Activated T-helper 17 cell treated with anti-CD3 and anti-CD28 coated beads, Interleukin-2, amount 50 U/mL, for 72 hours (primary cell): ENCODE data around the gene DSP. TPM values are rescaled to one million over a fixed set of nuclear protein-coding genes. Genes with fewer than 3 reads are reported as not detected.

Source experiments
- ATAC-seq: fragments of 150-1000 bp; cut with Tn5 transposase; replicated peaks from 2 replicates; pipeline ENCODE4 v1.10.0; 2021; ENCODE audit warnings: mild to moderate bottlenecking, moderate library complexity
- H3K27ac Mint-ChIP-seq: one replicate; pipeline ENCODE4 v1.8.0; 2022; ENCODE audit warnings: mixed read lengths
- H3K27me3 Mint-ChIP-seq: one replicate; pipeline ENCODE4 v1.8.0; 2022; ENCODE audit warnings: mixed read lengths
- H3K36me3 Mint-ChIP-seq: one replicate; pipeline ENCODE4 v1.8.0; 2022; ENCODE audit warnings: low read depth, mild to moderate bottlenecking, mixed read lengths
- H3K4me1 Mint-ChIP-seq: one replicate; pipeline ENCODE4 v1.8.0; 2022; ENCODE audit warnings: mixed read lengths
- H3K4me3 Mint-ChIP-seq: one replicate; pipeline ENCODE4 v1.8.0; 2022; ENCODE audit warnings: mild to moderate bottlenecking, mixed read lengths
- H3K9me3 Mint-ChIP-seq: one replicate; pipeline ENCODE4 v1.8.0; 2022; ENCODE audit warnings: mixed read lengths
- total RNA-seq, 2 donors: library from RNA; stranded (reverse); gene quantifications; one replicate each; pipeline ENCODE4 v1.2.3, GENCODE V29; 2022

The DSP gene
- total RNA-seq, 2 donors from 2014 or later, result 0.05 TPM; not detected in 1

GRCh38 chr6:7545316-7546019, 4.0 kb downstream of the DSP start:
- no peaks in the 10 kb centered on the region for H3K36me3 Mint-ChIP-seq

DNA sequence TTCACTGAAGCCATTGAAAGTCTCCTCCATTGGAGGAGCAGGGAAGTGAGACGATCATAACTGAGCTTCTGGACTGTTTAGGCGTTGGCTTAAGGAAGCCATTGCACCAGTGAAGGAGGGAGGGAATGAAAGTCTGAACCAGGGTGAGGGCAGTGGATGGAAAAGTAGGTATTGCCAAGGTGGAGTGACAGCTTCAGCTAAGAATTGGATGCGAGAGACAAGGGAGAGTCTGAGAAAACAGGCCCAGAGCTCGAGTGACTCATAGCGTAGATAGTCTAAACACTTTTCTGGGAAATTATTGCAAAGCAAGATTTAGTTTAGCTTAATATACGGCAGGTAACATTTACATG, 4.5 kb downstream of the DSP start:
- H3K27me3 Mint-ChIP-seq, result peaks cover 40% of the 10 kb centered on the region
- no peaks in the 10 kb centered on the region for H3K4me1 Mint-ChIP-seq

More at GRCh38 chr6:7545316-7546019, 4.0 kb downstream of the DSP start:
- no peaks in the 10 kb centered on the region for H3K4me1 Mint-ChIP-seq
- H3K4me3 Mint-ChIP-seq, result no peak overlapping the region
- no peak overlapping the region for H3K27ac Mint-ChIP-seq
- ATAC-seq, result no peak
- H3K27me3 Mint-ChIP-seq, result peaks cover 44% of the 10 kb centered on the region
- H3K9me3 Mint-ChIP-seq, result no peaks in the 10 kb centered on the region

DNA sequence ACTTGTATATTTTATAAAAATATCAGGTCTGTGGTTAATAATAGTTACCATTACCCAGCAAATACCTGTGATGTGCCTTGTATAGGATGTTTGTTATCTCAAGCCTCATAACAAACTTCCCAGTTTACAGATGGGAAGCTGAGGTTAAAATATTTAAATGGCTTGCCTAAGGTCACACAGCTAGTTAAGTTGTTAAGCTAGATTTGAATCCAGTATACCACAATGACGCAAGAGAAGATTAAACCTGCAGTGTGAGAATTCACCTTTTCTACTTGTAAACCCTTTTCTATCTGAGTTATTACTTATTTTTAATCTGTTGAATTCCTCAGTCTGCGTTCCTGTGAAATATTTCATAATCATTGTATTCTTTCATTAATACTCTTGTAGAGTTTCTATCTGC, 4.9 kb downstream of the DSP start:
- H3K27ac Mint-ChIP-seq, result no peak overlapping the region
- H3K4me3 Mint-ChIP-seq, result no peak overlapping the region
- peaks cover 41% of the 10 kb centered on the region for H3K27me3 Mint-ChIP-seq
- ATAC-seq, result no peak
- H3K4me1 Mint-ChIP-seq, result no peaks in the 10 kb centered on the region
- H3K9me3 Mint-ChIP-seq, result no peaks in the 10 kb centered on the region
- H3K36me3 Mint-ChIP-seq, result no peaks in the 10 kb centered on the region

More for the DNA sequence above, 4.5 kb downstream of the DSP start:
- H3K9me3 Mint-ChIP-seq, result no peaks in the 10 kb centered on the region
- no peaks in the 10 kb centered on the region for H3K36me3 Mint-ChIP-seq
- no peak for ATAC-seq
- no peak overlapping the region for H3K4me3 Mint-ChIP-seq
- no peak overlapping the region for H3K27ac Mint-ChIP-seq

GRCh38 chr6:7546896-7547295, 5.4 kb downstream of the DSP start:
- ATAC-seq, result no peak
- H3K4me3 Mint-ChIP-seq, result no peak overlapping the region

DNA sequence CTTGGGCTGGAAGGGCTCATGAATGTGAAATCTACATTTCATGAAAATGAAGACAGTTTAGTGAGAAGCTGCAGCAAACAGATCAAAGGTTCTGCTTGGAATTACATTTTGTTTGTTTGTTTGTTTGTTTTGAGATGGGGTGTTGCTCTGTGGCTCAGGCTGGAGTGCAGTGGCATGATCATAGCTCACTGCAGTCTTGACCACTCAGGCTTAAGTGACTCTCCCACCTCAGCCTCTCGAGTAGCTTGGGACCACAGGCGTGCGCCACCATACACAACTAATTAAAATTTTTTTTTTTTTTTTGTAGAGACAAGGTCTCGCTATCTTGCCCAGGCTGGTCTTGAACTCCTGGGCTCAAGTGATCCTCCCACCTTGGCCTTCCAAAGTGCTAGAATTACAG, 5.8 kb downstream of the DSP start:
- H3K9me3 Mint-ChIP-seq, result no peaks in the 10 kb centered on the region
- H3K36me3 Mint-ChIP-seq, result no peaks in the 10 kb centered on the region
- H3K4me1 Mint-ChIP-seq, result no peaks in the 10 kb centered on the region
- no peak overlapping the region for H3K27ac Mint-ChIP-seq
- no peak overlapping the region for H3K4me3 Mint-ChIP-seq
- no peak for ATAC-seq
- peaks cover 47% of the 10 kb centered on the region for H3K27me3 Mint-ChIP-seq

More at GRCh38 chr6:7546896-7547295, 5.4 kb downstream of the DSP start:
- Mint-ChIP-seq H3K36me3 (no peaks in the 10 kb centered on the region), H3K27ac (no peak overlapping the region), H3K27me3 (peaks cover 45% of the 10 kb centered on the region), H3K4me1 (no peaks in the 10 kb centered on the region), H3K9me3 (no peaks in the 10 kb centered on the region)

DNA sequence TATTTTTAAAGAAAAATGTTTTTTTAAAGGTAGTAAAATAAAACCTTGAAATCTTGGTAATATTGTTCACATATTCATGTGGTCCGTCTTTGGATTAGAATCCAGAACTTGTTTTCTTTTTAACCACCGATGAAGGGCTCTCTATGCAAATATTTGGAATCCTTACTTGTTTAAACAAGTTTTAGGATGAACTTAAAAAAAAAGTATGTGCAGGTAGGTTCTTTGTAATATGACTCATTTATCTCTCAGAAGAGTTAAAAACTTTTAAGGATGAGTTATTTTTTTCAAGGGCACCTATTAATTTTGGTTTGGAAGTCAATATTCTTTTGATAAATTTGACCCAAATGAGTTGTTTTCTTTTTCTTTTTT, 8.9 kb downstream of the DSP start:
- no peak for ATAC-seq

DNA sequence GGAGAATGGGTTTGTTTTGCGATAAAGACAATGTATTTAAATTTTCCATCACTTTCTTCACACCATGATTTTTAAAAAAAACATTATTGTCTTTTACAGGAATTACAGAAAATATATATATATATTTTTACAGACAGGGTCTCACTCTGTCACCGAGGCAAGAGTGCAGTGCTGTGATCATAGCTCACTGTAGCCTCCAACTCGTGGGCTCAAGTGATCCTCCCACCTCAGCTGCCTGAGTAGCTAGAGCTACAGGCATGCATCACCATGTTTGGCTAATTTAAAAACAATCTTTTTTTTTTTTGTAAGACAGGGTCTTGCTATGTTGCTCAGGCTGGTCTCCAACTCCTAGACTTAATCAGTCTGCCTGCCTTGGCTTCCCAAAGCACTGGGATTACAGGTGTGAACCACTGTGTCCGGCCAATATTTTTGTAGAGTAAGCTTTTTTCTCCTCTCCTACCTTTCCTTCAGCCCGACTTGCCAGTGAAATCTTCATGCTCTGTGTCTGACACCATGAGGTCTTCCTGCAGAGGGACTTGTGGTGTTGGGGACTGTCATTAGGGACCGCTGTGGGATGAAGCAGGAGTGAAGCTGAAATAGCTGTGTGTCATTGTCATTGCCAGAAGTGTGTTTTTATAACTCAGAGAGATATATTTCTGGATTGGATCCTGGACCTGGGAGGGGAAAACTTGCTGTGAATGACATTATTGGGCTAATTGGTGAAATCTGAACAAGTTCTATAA, 13.2 kb downstream of the DSP start:
- Mint-ChIP-seq H3K36me3 (no peaks in the 10 kb centered on the region), H3K4me1 (no peaks in the 10 kb centered on the region), H3K9me3 (no peaks in the 10 kb centered on the region), H3K27ac (no peak overlapping the region), H3K27me3 (peaks cover 26% of the 10 kb centered on the region), H3K4me3 (no peak overlapping the region)
- no peak for ATAC-seq

More for the DNA sequence above, 8.9 kb downstream of the DSP start:
- Mint-ChIP-seq H3K27ac (no peak overlapping the region), H3K27me3 (peaks cover 39% of the 10 kb centered on the region), H3K4me1 (no peaks in the 10 kb centered on the region), H3K4me3 (no peak overlapping the region), H3K9me3 (no peaks in the 10 kb centered on the region), H3K36me3 (no peaks in the 10 kb centered on the region)

GRCh38 chr6:7555671-7556070, 14.2 kb downstream of the DSP start:
- H3K27ac Mint-ChIP-seq, result no peak overlapping the region
- H3K9me3 Mint-ChIP-seq, result no peaks in the 10 kb centered on the region
- no peaks in the 10 kb centered on the region for H3K4me1 Mint-ChIP-seq
- H3K4me3 Mint-ChIP-seq, result no peak overlapping the region
- peaks cover 25% of the 10 kb centered on the region for H3K27me3 Mint-ChIP-seq
- no peaks in the 10 kb centered on the region for H3K36me3 Mint-ChIP-seq
- no peak for ATAC-seq

DNA sequence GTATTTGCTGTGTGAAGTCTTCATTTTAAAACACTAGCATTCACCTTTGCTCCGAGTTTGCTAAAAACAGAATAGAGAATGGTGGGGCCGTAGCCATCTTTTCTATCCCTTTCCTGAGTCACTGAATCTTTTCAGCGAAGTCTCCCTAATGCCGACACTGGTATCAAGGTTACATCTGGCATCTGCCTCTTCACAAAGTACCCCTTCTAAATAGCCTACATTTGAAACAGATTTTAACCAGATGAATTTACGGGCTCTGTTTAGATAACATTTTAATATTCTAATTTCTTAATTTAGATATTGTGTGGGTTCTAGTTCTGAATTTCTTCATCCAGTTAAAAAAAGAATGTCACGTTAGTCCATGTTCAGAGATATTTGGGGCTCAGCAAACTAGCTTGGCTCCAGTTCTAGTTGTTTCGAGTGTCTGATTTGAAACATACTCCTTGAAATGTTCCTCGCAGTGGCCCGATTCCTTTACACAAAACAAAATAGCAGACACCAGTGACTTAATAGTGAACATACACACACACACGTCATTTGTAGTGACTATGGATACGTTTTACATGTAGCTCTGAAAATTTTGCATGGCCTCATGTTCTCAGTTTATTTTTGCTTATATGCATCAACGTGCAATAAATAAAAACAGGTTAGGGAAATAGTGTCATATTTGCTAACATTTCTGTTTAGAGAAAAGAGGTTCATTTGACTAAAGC, 15.1 kb downstream of the DSP start:
- Mint-ChIP-seq H3K4me1 (no peaks in the 10 kb centered on the region), H3K9me3 (no peaks in the 10 kb centered on the region), H3K4me3 (no peak overlapping the region), H3K27ac (no peak overlapping the region), H3K27me3 (peaks cover 24% of the 10 kb centered on the region), H3K36me3 (no peaks in the 10 kb centered on the region)
- ATAC-seq, result no peak

DNA sequence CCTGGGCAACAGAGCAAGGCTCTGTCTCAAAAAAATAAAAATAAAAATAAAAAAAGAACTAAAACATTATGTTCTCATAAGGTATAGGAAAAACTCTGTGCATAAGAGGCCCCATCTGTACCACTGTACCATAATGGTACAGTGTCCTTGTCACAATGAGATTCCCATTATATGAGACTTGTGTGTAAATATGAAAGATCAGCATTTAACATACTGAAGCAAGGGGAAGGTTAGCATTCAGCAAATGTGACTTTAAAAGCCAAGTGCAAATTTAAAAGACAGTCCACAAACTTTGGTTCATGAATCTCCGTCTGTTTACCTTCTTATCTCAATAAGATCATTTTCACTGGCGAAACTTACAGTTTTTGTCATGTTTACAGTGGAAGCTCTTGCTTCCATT, 16.2 kb downstream of the DSP start:
- Mint-ChIP-seq H3K27me3 (peaks cover 24% of the 10 kb centered on the region), H3K9me3 (no peaks in the 10 kb centered on the region), H3K4me3 (no peak overlapping the region), H3K36me3 (no peaks in the 10 kb centered on the region), H3K27ac (no peak overlapping the region), H3K4me1 (no peaks in the 10 kb centered on the region)
- ATAC-seq, result no peak

DNA sequence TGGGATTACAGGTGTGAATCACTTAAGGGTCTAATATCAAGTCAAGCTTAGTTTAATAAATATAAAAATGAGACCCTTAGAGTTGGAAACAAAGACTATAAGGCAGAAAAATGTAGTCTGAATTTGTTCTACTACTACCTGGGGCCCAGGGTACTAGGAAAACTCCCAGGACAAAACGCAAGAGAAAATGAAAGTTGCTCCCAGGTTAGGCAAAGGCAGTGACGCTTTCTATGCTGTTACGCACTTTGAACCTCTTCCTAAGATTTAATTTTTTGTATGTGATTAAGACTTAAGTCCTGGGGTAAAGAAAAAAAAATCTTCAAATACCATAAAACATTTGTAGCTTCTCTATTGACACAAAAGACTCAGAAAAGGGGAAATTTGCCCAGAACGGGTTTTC, 17.3 kb downstream of the DSP start:
- Mint-ChIP-seq H3K27me3 (peaks cover 29% of the 10 kb centered on the region), H3K36me3 (no peaks in the 10 kb centered on the region), H3K27ac (no peak overlapping the region), H3K9me3 (no peaks in the 10 kb centered on the region), H3K4me3 (no peak overlapping the region), H3K4me1 (no peaks in the 10 kb centered on the region)
- no peak for ATAC-seq

- H3K36me3 Mint-ChIP-seq, result no peaks in the 10 kb centered on the region
- H3K27me3 Mint-ChIP-seq, result peaks cover 32% of the 10 kb centered on the region
- ATAC-seq, result no peak
- H3K4me1 Mint-ChIP-seq, result no peaks in the 10 kb centered on the region
- H3K9me3 Mint-ChIP-seq, result no peaks in the 10 kb centered on the region
- no peak overlapping the region for H3K4me3 Mint-ChIP-seq
- no peak overlapping the region for H3K27ac Mint-ChIP-seq
These were observed 17.7 kb downstream of the DSP start for GRCh38 chr6:7559196-7559595.

GRCh38 chr6:7559651-7560385, 18.3 kb downstream of the DSP start:
- H3K27ac Mint-ChIP-seq, result no peak overlapping the region
- H3K9me3 Mint-ChIP-seq, result no peaks in the 10 kb centered on the region
- peak; percentile 70 for ATAC-seq
- H3K4me3 Mint-ChIP-seq, result no peak overlapping the region
- peaks cover 34% of the 10 kb centered on the region for H3K27me3 Mint-ChIP-seq
- no peaks in the 10 kb centered on the region for H3K4me1 Mint-ChIP-seq
- no peaks in the 10 kb centered on the region for H3K36me3 Mint-ChIP-seq

- Mint-ChIP-seq H3K4me1 (no peaks in the 10 kb centered on the region), H3K27ac (no peak overlapping the region), H3K9me3 (no peaks in the 10 kb centered on the region), H3K36me3 (no peaks in the 10 kb centered on the region), H3K27me3 (peaks cover 29% of the 10 kb centered on the region), H3K4me3 (no peak overlapping the region)
- no peak for ATAC-seq
These were observed 19.9 kb downstream of the DSP start for GRCh38 chr6:7561153-7561964.
